SU-DHL-6 (cell line): ENCODE measurements around the gene MMP15.

ENCODE experiments used
- H2AFZ ChIP-seq: fragments of 200-600 bp; sonication (generic); 2 replicates; pipeline ENCODE4 v1.6.1; 2014; ENCODE audit warnings: low read depth, mild to moderate bottlenecking, moderate library complexity, mixed read lengths, antibody characterized with exemption, low read length; ENCODE audit not compliant: severe bottlenecking
- H3F3A ChIP-seq: fragments of 200-600 bp; shearing (Covaris generic); 2 replicates; pipeline ENCODE4 v1.6.0; 2016; ENCODE audit warnings: antibody characterized with exemption, mild to moderate bottlenecking; ENCODE audit not compliant: insufficient read depth
- H3K27ac ChIP-seq: fragments of 200-600 bp; sonication (generic); 2 replicates; pipeline ENCODE4 v1.5.1; 2016; ENCODE audit warnings: low read depth, mild to moderate bottlenecking, low read length, moderate library complexity, mixed read lengths
- H3K27me3 ChIP-seq: fragments of 200-600 bp; sonication (generic), shearing (Covaris generic); 2 replicates; pipeline ENCODE4 v1.6.0; 2014; ENCODE audit warnings: mild to moderate bottlenecking, low read length
- H3K36me3 ChIP-seq: fragments of 200-600 bp; sonication (generic); 2 replicates; pipeline ENCODE4 v1.6.1; 2014; ENCODE audit warnings: mild to moderate bottlenecking, low read length, mixed read lengths
- H3K4me2 ChIP-seq: fragments of 300-600, 200-600 bp; shearing (Covaris generic), sonication (generic); 2 replicates; pipeline ENCODE4 v1.6.0; 2014; ENCODE audit warnings: low read length, low read depth, mild to moderate bottlenecking; ENCODE audit not compliant: poor library complexity, severe bottlenecking
- H3K4me3 ChIP-seq: fragments of 200-600 bp; sonication (generic); 2 replicates; pipeline ENCODE4 v1.5.1; 2014; ENCODE audit warnings: antibody characterized with exemption, low read length, mild to moderate bottlenecking, mixed read lengths; ENCODE audit not compliant: insufficient read depth, poor library complexity, severe bottlenecking
- H3K79me2 ChIP-seq: fragments of 200-600 bp; sonication (generic); 2 replicates; pipeline ENCODE4 v1.6.1; 2014; ENCODE audit warnings: mild to moderate bottlenecking, low read length, moderate library complexity; ENCODE audit not compliant: insufficient read depth
- H3K9ac ChIP-seq: fragments of 200-600 bp; sonication (generic); 2 replicates; pipeline ENCODE4 v1.7.0; 2014; ENCODE audit warnings: mild to moderate bottlenecking, low read length
- H3K9me2 ChIP-seq: fragments of 200-600 bp; sonication (generic); replicated peaks from 2 replicates; pipeline ENCODE4 v1.6.1; 2014; ENCODE audit warnings: low read length; ENCODE audit not compliant: insufficient read depth
- H3K9me3 ChIP-seq: fragments of 200-600 bp; sonication (generic); 2 replicates; pipeline ENCODE4 v1.6.1; 2014; ENCODE audit warnings: low read length, mixed read lengths; ENCODE audit not compliant: insufficient read depth
- H4K20me1 ChIP-seq: fragments of 200-600 bp; sonication (generic); 2 replicates; pipeline ENCODE4 v1.6.1; 2014; ENCODE audit warnings: low read depth, mild to moderate bottlenecking, antibody characterized with exemption, low read length, moderate library complexity, mixed read lengths
- EZH2phosphoT487 ChIP-seq: fragments of 200-600 bp; sonication (generic), shearing (Covaris generic); conservative IDR thresholded peaks from 2 replicates; pipeline ENCODE4 v1.6.1; 2018; ENCODE audit warnings: mild to moderate bottlenecking, antibody characterized with exemption, low read length, moderate library complexity, mixed read lengths
- TF ChIP-seq, protein P1 (sequence below): fragments of 200-600 bp; sonication (generic); IDR thresholded peaks from one replicate; pipeline ENCODE4 v1.5.1; 2017; ENCODE audit warnings: antibody characterized with exemption, mild to moderate bottlenecking, low read length, moderate library complexity; ENCODE audit not compliant: insufficient read depth, poor library complexity, severe bottlenecking

The MMP15 gene

DNA sequence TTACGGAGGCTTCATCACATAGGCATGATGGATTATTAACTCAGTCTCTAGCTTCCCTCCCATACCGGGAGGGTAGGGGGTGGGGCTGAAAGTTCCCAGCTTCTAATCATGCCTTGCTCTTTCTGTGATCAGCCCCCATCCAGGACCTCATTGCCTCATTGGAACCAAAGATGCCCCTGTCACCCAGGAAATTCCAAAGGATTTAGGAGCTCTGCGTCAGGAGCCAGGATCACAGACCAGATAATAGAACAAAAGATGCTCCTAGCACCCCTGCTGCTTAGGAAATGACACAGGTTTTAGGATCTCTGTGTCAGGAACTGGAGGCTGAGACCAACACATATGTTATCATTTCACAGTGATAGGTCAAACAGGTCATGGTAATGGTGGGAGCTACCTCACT, 14.7 kb upstream of the MMP15 start:
- Histone ChIP-seq H4K20me1 (no peaks in the 10 kb centered on the region), H3K27ac (no peak overlapping the region), H3F3A (no peaks in the 10 kb centered on the region), H3K79me2 (peaks cover 6% of the 10 kb centered on the region; the same call in 1 of the 2 replicates), H2AFZ (no peak overlapping the region), H3K36me3 (peaks cover 9% of the 10 kb centered on the region; the same call in 1 of the 2 replicates), H3K4me2 (no peak overlapping the region), H3K9ac (no peak overlapping the region), H3K9me3 (no peaks in the 10 kb centered on the region), H3K4me3 (no peak overlapping the region), H3K9me2 (no peaks in the 10 kb centered on the region), H3K27me3 (no peaks in the 10 kb centered on the region)
- TF ChIP-seq EZH2phosphoT487: no peak
- TF ChIP-seq, protein P1, sequence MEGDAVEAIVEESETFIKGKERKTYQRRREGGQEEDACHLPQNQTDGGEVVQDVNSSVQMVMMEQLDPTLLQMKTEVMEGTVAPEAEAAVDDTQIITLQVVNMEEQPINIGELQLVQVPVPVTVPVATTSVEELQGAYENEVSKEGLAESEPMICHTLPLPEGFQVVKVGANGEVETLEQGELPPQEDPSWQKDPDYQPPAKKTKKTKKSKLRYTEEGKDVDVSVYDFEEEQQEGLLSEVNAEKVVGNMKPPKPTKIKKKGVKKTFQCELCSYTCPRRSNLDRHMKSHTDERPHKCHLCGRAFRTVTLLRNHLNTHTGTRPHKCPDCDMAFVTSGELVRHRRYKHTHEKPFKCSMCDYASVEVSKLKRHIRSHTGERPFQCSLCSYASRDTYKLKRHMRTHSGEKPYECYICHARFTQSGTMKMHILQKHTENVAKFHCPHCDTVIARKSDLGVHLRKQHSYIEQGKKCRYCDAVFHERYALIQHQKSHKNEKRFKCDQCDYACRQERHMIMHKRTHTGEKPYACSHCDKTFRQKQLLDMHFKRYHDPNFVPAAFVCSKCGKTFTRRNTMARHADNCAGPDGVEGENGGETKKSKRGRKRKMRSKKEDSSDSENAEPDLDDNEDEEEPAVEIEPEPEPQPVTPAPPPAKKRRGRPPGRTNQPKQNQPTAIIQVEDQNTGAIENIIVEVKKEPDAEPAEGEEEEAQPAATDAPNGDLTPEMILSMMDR: no peak

DNA sequence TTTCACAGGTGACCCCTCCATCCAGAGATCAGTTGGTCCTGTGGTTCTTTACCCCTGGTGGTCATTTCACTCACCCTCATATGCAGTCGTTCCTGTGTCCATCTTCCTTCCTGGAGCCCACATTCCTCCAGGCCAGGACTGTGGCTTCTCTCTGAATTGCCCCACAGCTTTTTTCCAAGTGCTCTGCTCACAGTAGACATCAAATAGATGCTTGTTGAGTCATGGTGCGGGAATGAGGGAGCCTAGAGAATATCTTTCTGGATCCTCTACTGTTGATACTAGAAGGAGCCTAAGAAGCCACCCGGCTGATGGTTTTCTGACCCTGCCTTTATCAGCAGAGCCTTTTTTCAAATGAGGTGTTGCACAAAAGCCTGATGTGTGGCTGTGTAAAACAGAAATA, 13.9 kb upstream of the MMP15 start:
- no peak overlapping the region for H3K9ac ChIP-seq
- no peaks in the 10 kb centered on the region for H3K9me3 ChIP-seq
- TF ChIP-seq EZH2phosphoT487: no peak
- TF ChIP-seq, protein P1: no peak
- no peaks in the 10 kb centered on the region for H3F3A ChIP-seq
- H2AFZ ChIP-seq: no peak overlapping the region
- no peaks in the 10 kb centered on the region for H4K20me1 ChIP-seq
- H3K27ac ChIP-seq: no peak overlapping the region
- H3K36me3 ChIP-seq: peaks cover 7% of the 10 kb centered on the region; the same call in 1 of the 2 replicates
- H3K27me3 ChIP-seq: no peaks in the 10 kb centered on the region
- no peaks in the 10 kb centered on the region for H3K9me2 ChIP-seq
- H3K4me2 ChIP-seq: no peak overlapping the region
- H3K79me2 ChIP-seq: peaks cover 6% of the 10 kb centered on the region; the same call in 1 of the 2 replicates
- no peak overlapping the region for H3K4me3 ChIP-seq

DNA sequence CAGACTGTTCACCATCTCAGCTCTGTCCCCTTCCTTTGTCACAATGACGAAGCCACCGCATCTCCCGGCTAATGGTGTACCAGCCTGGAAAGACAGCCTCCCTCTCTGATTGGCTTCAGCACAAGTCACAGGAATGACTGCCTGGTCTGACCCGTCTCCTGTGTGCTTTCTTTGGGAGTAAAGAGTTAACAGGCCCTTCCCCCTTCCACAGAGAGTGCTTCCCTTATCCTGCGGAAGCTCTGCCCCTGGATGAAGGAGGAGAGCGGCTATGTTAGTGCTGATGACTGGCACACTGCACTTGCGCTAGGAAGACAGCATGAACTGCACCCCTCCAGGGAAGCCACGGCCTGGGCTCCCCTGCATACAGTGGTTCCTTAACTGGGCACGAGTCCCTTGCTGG, 13.1 kb upstream of the MMP15 start:
- Histone ChIP-seq H3K4me3 (no peak overlapping the region), H3K79me2 (peaks cover 6% of the 10 kb centered on the region; the same call in 1 of the 2 replicates), H3K27ac (no peak overlapping the region), H3F3A (no peaks in the 10 kb centered on the region), H2AFZ (no peak overlapping the region), H3K9me3 (no peaks in the 10 kb centered on the region), H3K27me3 (no peaks in the 10 kb centered on the region), H3K9me2 (no peaks in the 10 kb centered on the region), H3K36me3 (0 out of 2 replicates have a peak, but pooled peaks cover 3% of the 10 kb centered on the region), H4K20me1 (no peaks in the 10 kb centered on the region), H3K9ac (no peak overlapping the region), H3K4me2 (no peak overlapping the region)
- no peak for TF ChIP-seq EZH2phosphoT487
- TF ChIP-seq, protein P1: no peak
